Stomach smooth muscle (tissue), 2 donors: ENCODE measurements around the gene SNRPN.

Experiments
- H3K27ac ChIP-seq: one replicate; pipeline ENCODE4 v1.7.0; 2013; ENCODE audit warnings: mild to moderate bottlenecking, low read length, inconsistent platforms
- H3K27me3 ChIP-seq, 2 donors: one replicate each; pipeline ENCODE4 v1.7.0; 2013; ENCODE audit warnings: low read length in 2 of 2; ENCODE audit not compliant: insufficient read depth in 2 of 2, control insufficient read depth in 1 of 2
- H3K36me3 ChIP-seq, 2 donors: one replicate each; pipeline ENCODE4 v1.7.0; 2013; ENCODE audit warnings: low read length in 2 of 2; ENCODE audit not compliant: control insufficient read depth in 2 of 2, insufficient read depth in 2 of 2
- H3K4me1 ChIP-seq: one replicate; pipeline ENCODE4 v1.7.0; 2013; ENCODE audit warnings: low read length; ENCODE audit not compliant: control insufficient read depth, insufficient read depth
- H3K4me3 ChIP-seq, 2 donors: one replicate each; pipeline ENCODE4 v1.7.0; 2013; ENCODE audit warnings: low read length in 2 of 2
- H3K9ac ChIP-seq, 2 donors: one replicate each; pipeline ENCODE4 v1.7.0; 2013; ENCODE audit warnings: low read length in 2 of 2, mild to moderate bottlenecking in 1 of 2
- H3K9me3 ChIP-seq, 2 donors: one replicate each; pipeline ENCODE4 v1.7.0; 2013; ENCODE audit warnings: low read length in 2 of 2; ENCODE audit not compliant: control insufficient read depth in 2 of 2
- donor health status: healthy.
- donor health status: Pancreatic carcinoma.

The SNRPN gene

DNA sequence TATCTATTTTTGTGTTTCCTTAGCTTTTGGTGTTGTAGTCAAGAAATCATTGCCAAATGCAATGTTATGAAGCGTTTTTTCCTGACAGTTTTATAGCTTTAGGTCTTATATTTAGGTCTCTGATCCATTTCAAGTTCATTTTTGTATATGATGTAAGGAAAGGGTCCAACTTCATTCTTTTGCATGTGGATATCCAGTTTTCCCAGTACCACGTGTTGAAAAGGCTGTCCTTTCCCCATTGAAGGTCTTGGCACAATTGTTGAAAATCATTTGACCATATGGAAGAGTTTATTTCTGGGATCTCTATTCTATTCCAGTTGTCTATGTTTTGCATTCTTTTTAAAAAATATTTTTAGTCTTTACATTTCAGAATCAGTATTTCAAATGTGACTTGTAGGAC is 14.6 kb upstream of the SNRPN start:
- H3K36me3 ChIP-seq, result no peaks in the 10 kb centered on the region
- H3K27ac ChIP-seq, result no peak overlapping the region
- no peak overlapping the region for H3K4me3 ChIP-seq
- H3K9me3 ChIP-seq, result no peaks in the 10 kb centered on the region
- H3K4me1 ChIP-seq, result peaks cover 1% of the 10 kb centered on the region
- H3K9ac ChIP-seq, result no peak overlapping the region
- no peaks in the 10 kb centered on the region for H3K27me3 ChIP-seq

DNA sequence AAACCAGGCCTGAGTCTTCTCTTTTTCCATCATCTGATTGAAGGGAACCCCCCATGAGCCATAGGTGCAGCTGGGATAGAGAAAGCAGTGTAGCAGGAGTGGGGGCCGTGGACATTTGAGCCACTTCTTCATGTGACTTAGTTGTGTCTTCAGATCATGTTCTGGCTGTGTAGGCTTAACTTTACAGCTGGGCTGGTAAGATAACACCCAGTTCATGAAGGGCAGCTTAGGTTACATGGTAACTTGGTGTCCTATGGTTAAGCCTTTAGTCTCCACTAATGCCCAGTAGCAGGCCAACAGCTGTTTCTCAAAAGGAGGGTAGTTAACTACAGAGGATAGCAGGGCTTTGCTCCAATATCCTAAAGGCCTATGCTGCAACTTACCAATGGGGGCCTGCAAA is 11.4 kb upstream of the SNRPN start:
- H3K9me3 ChIP-seq, result no peaks in the 10 kb centered on the region
- H3K4me1 ChIP-seq, result peaks cover 11% of the 10 kb centered on the region
- no peak overlapping the region for H3K4me3 ChIP-seq
- H3K27ac ChIP-seq, result no peak overlapping the region
- H3K36me3 ChIP-seq, result no peaks in the 10 kb centered on the region
- H3K9ac ChIP-seq, result no peak overlapping the region
- H3K27me3 ChIP-seq, result no peaks in the 10 kb centered on the region

DNA sequence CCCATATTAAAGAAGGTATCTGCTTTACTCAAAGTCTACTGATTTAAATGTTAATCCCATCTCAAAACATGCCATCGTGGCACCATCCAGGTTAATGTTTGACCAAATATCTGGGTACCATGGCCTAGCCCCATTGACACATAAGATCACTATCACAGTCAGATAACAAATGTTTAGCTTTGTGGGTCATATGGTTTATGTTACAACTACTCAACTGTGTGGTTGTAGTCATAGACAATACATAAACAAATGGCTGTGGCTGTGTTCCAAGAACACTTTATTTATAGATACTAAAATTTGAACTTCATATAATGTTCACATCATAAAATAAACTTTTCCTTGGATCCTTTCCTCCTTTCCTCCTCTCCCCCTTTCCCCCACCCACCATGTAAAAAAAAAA is 9.8 kb upstream of the SNRPN start:
- H3K9me3 ChIP-seq, result no peaks in the 10 kb centered on the region
- H3K4me3 ChIP-seq, result no peak overlapping the region
- H3K36me3 ChIP-seq, result no peaks in the 10 kb centered on the region
- H3K27ac ChIP-seq, result no peak overlapping the region
- H3K27me3 ChIP-seq, result no peaks in the 10 kb centered on the region
- H3K4me1 ChIP-seq, result peaks cover 11% of the 10 kb centered on the region
- H3K9ac ChIP-seq, result no peak overlapping the region

- Histone ChIP-seq H3K4me1 (peaks cover 11% of the 10 kb centered on the region), H3K27me3 (no peaks in the 10 kb centered on the region), H3K9ac (no peak overlapping the region), H3K27ac (no peak overlapping the region), H3K9me3 (no peaks in the 10 kb centered on the region), H3K4me3 (no peak overlapping the region), H3K36me3 (no peaks in the 10 kb centered on the region)
Measured at GRCh38 chr15:24945711-24946110, 9.1 kb upstream of the SNRPN start.

- H3K27ac ChIP-seq, result no peak overlapping the region
- H3K4me3 ChIP-seq, result no peak overlapping the region
- no peak overlapping the region for H3K9ac ChIP-seq
- no peaks in the 10 kb centered on the region for H3K9me3 ChIP-seq
- H3K27me3 ChIP-seq, result no peaks in the 10 kb centered on the region
- H3K36me3 ChIP-seq, result no peaks in the 10 kb centered on the region
- H3K4me1 ChIP-seq, result peaks cover 11% of the 10 kb centered on the region
Measured at GRCh38 chr15:24948495-24948894, 6.3 kb upstream of the SNRPN start.

GRCh38 chr15:24955531-24955921 is 739 bp downstream of the SNRPN start:
- H3K4me1 ChIP-seq, result no peaks in the 10 kb centered on the region
- H3K27me3 ChIP-seq, result no peaks in the 10 kb centered on the region
- H3K4me3 ChIP-seq, result peak overlapping the region; percentile 87 to 91
- H3K9ac ChIP-seq, result peak overlapping the region; percentile 73 to 85
- H3K9me3 ChIP-seq, result no peaks in the 10 kb centered on the region
- H3K36me3 ChIP-seq, result no peaks in the 10 kb centered on the region
- H3K27ac ChIP-seq, result peak overlapping the region; percentile 87

DNA sequence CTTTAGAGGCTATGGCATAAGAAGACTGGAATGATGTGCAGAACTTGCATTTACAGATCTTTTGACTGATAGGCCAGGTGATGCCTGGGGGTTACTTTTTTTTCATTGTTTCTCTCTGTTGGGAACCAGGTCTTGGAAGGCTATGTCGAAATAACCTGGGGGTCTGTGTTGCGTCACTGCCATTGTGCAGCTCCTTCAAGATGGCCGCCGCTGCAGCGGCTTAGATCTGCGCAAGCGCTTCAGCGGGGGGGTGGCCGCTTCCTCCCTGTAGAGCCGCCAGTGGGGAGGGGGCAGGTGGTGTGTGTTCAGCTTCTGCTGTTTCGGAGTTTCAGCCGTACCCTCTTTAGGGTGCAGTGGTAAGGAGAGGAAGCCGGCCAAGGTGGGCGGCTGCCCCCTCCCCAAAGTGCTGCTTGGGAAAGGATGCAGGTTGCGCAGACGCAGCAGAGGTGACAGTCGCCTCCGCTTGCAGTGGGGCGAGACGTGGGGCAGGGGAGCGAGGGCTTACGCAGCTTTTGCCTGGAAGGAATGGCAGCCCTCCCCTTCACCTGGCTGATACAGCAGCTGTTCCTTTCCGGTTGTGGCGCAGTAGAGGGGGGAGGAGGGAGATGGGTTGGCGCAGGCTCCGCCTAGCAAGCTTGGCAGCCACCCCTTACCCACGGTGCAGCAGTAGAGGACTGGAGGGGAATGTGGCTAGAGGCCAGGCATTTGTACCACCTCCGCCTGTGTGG is 1.5 kb downstream of the SNRPN start:
- peak overlapping the region; percentile 87 for H3K27ac ChIP-seq
- peak overlapping the region; percentile 73 to 85 for H3K9ac ChIP-seq
- H3K4me3 ChIP-seq, result peak overlapping the region; percentile 87 to 91
- H3K36me3 ChIP-seq, result no peaks in the 10 kb centered on the region
- H3K27me3 ChIP-seq, result no peaks in the 10 kb centered on the region
- H3K9me3 ChIP-seq, result no peaks in the 10 kb centered on the region
- H3K4me1 ChIP-seq, result no peaks in the 10 kb centered on the region

DNA sequence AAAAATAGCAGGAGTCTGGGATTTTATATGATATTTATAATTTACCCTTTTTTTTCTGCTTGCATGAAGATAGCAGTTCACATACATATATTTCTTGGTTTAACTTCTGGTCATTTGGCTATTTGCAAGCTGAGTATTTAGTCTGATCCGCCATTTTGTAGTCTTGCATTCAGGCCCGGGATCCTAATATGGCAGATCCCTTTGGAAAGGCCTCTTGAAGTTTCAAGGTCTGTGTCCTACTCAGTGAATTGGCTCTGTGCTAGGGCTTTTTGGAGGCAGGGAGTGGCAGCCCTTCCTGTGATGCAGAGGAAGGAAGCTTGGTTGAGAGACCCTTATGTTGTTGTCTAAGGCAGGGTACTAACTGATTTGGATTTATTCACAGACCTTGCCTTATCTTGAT is 2.9 kb downstream of the SNRPN start:
- Histone ChIP-seq H3K9ac (no peak overlapping the region), H3K27me3 (no peaks in the 10 kb centered on the region), H3K4me3 (no peak overlapping the region), H3K36me3 (no peaks in the 10 kb centered on the region), H3K4me1 (no peaks in the 10 kb centered on the region), H3K9me3 (no peaks in the 10 kb centered on the region), H3K27ac (no peak overlapping the region)

DNA sequence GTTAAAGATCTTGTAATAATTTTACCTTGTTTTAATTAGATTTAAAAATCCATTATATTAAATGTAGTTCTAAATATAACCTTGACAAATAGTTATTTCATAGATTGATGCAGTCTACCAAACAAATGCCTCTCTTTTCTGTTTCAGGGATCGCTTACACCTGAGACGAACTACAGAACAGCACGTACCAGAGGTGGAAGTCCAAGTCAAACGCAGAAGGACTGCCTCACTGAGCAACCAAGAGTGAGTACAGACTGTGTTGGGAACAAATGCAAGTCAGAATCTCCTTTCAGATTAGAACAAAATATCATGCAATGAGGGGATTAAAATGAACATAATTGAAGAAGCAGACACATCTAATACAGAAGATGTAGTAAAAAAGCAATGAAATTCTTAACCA is 7.2 kb downstream of the SNRPN start:
- H3K36me3 ChIP-seq, result peaks cover 13 to 18% of the 10 kb centered on the region in 2 donors
- H3K9me3 ChIP-seq, result peaks cover 4 to 6% of the 10 kb centered on the region in 2 donors
- H3K27ac ChIP-seq, result no peak overlapping the region
- no peaks in the 10 kb centered on the region for H3K4me1 ChIP-seq
- no peak overlapping the region for H3K4me3 ChIP-seq
- H3K9ac ChIP-seq, result no peak overlapping the region
- no peaks in the 10 kb centered on the region for H3K27me3 ChIP-seq

DNA sequence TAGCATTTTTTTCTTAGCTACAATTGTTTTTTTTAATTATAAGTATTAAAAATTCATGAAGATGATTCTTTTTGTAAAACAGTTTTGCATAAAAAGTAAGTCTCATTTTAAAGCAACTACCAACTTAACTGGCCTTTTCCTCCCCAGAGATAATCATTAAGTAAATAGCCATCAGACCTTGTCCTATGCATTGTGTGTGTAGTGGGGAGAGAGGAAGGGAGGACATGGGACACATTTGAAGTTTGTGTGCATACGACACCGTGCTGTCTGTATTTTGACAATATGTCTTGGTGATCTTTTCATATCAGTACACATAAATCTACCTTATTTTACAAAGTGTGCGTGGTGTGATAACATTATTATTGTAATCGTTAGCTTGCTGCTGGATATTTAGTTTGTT is 8.1 kb downstream of the SNRPN start:
- Histone ChIP-seq H3K36me3 (peaks cover 15 to 22% of the 10 kb centered on the region in 2 donors), H3K9ac (no peak overlapping the region)

DNA sequence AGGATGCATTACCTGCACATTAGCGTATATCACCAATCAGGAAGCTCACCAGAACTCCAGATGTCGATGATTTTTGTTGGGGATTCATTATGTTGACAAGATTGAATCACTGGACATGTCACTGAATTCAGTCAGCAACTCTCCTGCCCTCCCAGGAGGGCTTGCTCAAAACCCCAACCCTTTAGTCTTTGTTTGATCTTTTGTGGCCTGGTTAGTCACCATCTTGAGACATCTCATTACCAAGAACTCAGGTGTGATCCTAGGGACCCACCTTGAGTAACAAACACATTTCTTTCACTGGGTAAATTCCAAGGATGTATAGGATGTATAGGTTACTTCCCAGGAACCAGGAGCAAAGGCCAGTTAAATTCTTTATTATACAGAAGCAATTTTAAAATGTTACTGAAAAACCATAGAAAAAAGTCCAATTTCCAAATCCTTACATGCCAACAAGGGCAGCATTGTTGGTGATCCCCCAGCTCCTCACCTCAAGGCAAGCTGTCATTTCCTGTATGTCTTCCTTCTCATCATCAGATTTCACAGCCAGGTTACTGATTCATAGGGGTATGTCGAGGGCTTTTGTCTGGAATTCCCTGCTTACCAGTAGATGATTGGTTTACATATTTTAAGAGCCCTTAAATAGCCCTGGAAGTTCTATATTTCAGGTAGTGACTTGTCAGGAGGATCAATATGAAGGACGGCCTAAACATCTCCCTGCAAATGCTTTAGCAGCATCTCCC is 11.7 kb downstream of the SNRPN start:
- Histone ChIP-seq H3K4me3 (no peak overlapping the region), H3K4me1 (no peaks in the 10 kb centered on the region), H3K9ac (no peak overlapping the region), H3K27me3 (no peaks in the 10 kb centered on the region), H3K36me3 (peaks cover 22 to 23% of the 10 kb centered on the region in 2 donors), H3K27ac (no peak overlapping the region), H3K9me3 (peaks cover 6 to 8% of the 10 kb centered on the region in 2 donors)

More for the DNA sequence above, 8.1 kb downstream of the SNRPN start:
- Histone ChIP-seq H3K4me3 (no peak overlapping the region), H3K27me3 (no peaks in the 10 kb centered on the region), H3K27ac (no peak overlapping the region), H3K4me1 (no peaks in the 10 kb centered on the region), H3K9me3 (peaks cover 4 to 6% of the 10 kb centered on the region in 2 donors)
